HEK293 (cell line): ENCODE data around the gene C1orf226.

Experiments
- CTCF ChIA-PET: fragments of 350-600 bp; formaldehyde crosslinking; extraction: SDS; loops from one replicate; lab custom pipeline; 2021; ENCODE audit warnings: antibody characterized with exemption; lab: Yijun Ruan, JAX
- POLR2A ChIA-PET: fragments of 300-600 bp; formaldehyde crosslinking; extraction: SDS; loops from one replicate; lab custom pipeline; 2020; ENCODE audit warnings: antibody characterized with exemption, inconsistent platforms; lab: Yijun Ruan, JAX
- H3K27ac ChIP-seq: fragments of 200-500 bp; sonication (Bioruptor generic); 2 replicates; pipeline ENCODE4 v1.5.1; 2014; ENCODE audit warnings: low read depth, low read length, control low read depth, inconsistent platforms; ENCODE audit errors: extremely low read depth
- H3K36me3 ChIP-seq, 2 experiments: fragments of 200-500 bp in 1 of 2; sonication (Bioruptor generic) in 1 of 2; 1 replicate in 1 of 2; 2 replicates in 1 of 2; pipeline ENCODE4 v1.5.1; 2014 to 2017; ENCODE audit warnings: inconsistent platforms in 2 of 2, low read length in 2 of 2; ENCODE audit not compliant: control insufficient read depth in 2 of 2, insufficient read depth in 1 of 2
- H3K4me1 ChIP-seq: fragments of 200-500 bp; sonication (Bioruptor generic); 2 replicates; pipeline ENCODE4 v1.5.1; 2014; ENCODE audit warnings: mild to moderate bottlenecking, low read length, inconsistent platforms; ENCODE audit not compliant: control insufficient read depth, insufficient read depth
- H3K4me3 ChIP-seq: 2 replicates; pipeline ENCODE4 v1.5.1; 2011; ENCODE audit warnings: low read depth, mild to moderate bottlenecking, control low read depth, low read length, moderate library complexity
- H3K9me3 ChIP-seq: fragments of 200-500 bp; sonication (Bioruptor generic); 2 replicates; pipeline ENCODE4 v1.5.1; 2014; ENCODE audit warnings: low read depth, low read length, inconsistent platforms; ENCODE audit not compliant: control insufficient read depth, insufficient read depth
- BCL11B ChIP-seq: fragments of 450-650 bp; formaldehyde crosslinking; IDR thresholded peaks from 2 replicates; pipeline ENCODE4 v1.5.1; 2016; ENCODE audit warnings: low read depth, missing biosample characterization, missing genetic modification characterization
- GFI1B ChIP-seq: fragments of 450-650 bp; formaldehyde crosslinking; IDR thresholded peaks from 2 replicates; pipeline ENCODE4 v1.5.1; 2016; ENCODE audit warnings: missing biosample characterization, missing genetic modification characterization
- GLIS1 ChIP-seq: fragments of 450-650 bp; formaldehyde crosslinking; IDR thresholded peaks from 2 replicates; pipeline ENCODE4 v1.5.1; 2016; ENCODE audit warnings: missing biosample characterization, missing genetic modification characterization
- HOXD13 ChIP-seq: sonication (generic); formaldehyde crosslinking; IDR thresholded peaks from 2 replicates; pipeline ENCODE4 v1.8.0; 2022; ENCODE audit warnings: missing genetic modification reagents, borderline replicate concordance
- KLF1 ChIP-seq: fragments of 450-650 bp; formaldehyde crosslinking; IDR thresholded peaks from 2 replicates; pipeline ENCODE4 v1.5.1; 2016; ENCODE audit warnings: missing biosample characterization, missing genetic modification characterization
- MZF1 ChIP-seq: fragments of 450-650 bp; formaldehyde crosslinking; IDR thresholded peaks from 2 replicates; pipeline ENCODE4 v1.5.1; 2017; ENCODE audit warnings: missing biosample characterization, missing genetic modification characterization, borderline replicate concordance
- ZNF114 ChIP-seq: fragments of 450-650 bp; formaldehyde crosslinking; IDR thresholded peaks from 2 replicates; pipeline ENCODE4 v1.5.0; 2017; ENCODE audit warnings: missing biosample characterization, missing genetic modification characterization
- ZNF121 ChIP-seq: fragments of 450-650 bp; formaldehyde crosslinking; IDR thresholded peaks from 2 replicates; pipeline ENCODE4 v1.5.1; 2016; ENCODE audit warnings: missing biosample characterization, missing genetic modification characterization
- ZNF174 ChIP-seq: fragments of 450-650 bp; formaldehyde crosslinking; IDR thresholded peaks from 2 replicates; pipeline ENCODE4 v1.5.0; 2017; ENCODE audit warnings: missing biosample characterization, mild to moderate bottlenecking, missing genetic modification characterization
- ZNF19 ChIP-seq: fragments of 450-650 bp; formaldehyde crosslinking; IDR thresholded peaks from 2 replicates; pipeline ENCODE4; 2016; ENCODE audit warnings: missing biosample characterization, missing genetic modification characterization, low read depth
- ZNF2 ChIP-seq: fragments of 450-650 bp; formaldehyde crosslinking; IDR thresholded peaks from 2 replicates; pipeline ENCODE4 v1.5.1; 2016; ENCODE audit warnings: missing biosample characterization, missing genetic modification characterization
- ZNF221 ChIP-seq: fragments of 450-650 bp; formaldehyde crosslinking; IDR thresholded peaks from 2 replicates; pipeline ENCODE4 v1.5.1; 2017; ENCODE audit warnings: missing biosample characterization, missing genetic modification characterization, borderline replicate concordance
- ZNF521 ChIP-seq: fragments of 450-650 bp; formaldehyde crosslinking; IDR thresholded peaks from 2 replicates; pipeline ENCODE4 v1.5.1; 2017; ENCODE audit warnings: missing biosample characterization, mild to moderate bottlenecking, missing genetic modification characterization
- ZNF548 ChIP-seq: fragments of 450-650 bp; formaldehyde crosslinking; IDR thresholded peaks from 2 replicates; pipeline ENCODE4 v1.5.1; 2016; ENCODE audit warnings: missing biosample characterization, missing genetic modification characterization
- ZNF549 ChIP-seq: fragments of 450-650 bp; IDR thresholded peaks from 2 replicates; pipeline ENCODE4 v1.5.1; 2018; ENCODE audit warnings: missing biosample characterization, missing genetic modification characterization, mild to moderate bottlenecking, inconsistent platforms, moderate library complexity
- ZNF558 ChIP-seq: fragments of 450-650 bp; formaldehyde crosslinking; IDR thresholded peaks from 2 replicates; pipeline ENCODE4 v1.5.1; 2016; ENCODE audit warnings: missing biosample characterization, missing genetic modification characterization
- ZNF580 ChIP-seq: fragments of 450-650 bp; formaldehyde crosslinking; IDR thresholded peaks from 2 replicates; pipeline ENCODE4 v1.5.1; 2016; ENCODE audit warnings: missing biosample characterization, missing genetic modification characterization
- ZNF621 ChIP-seq: fragments of 450-650 bp; formaldehyde crosslinking; IDR thresholded peaks from 2 replicates; pipeline ENCODE4 v1.5.1; 2017; ENCODE audit warnings: missing biosample characterization, missing genetic modification characterization
- ZNF654 ChIP-seq: fragments of 450-650 bp; formaldehyde crosslinking; IDR thresholded peaks from 2 replicates; pipeline ENCODE4 v1.5.1; 2016; ENCODE audit warnings: low read depth, missing biosample characterization, missing genetic modification characterization
- ZNF704 ChIP-seq: fragments of 450-650 bp; formaldehyde crosslinking; IDR thresholded peaks from 2 replicates; pipeline ENCODE4 v1.5.1; 2016; ENCODE audit warnings: missing biosample characterization, missing genetic modification characterization
- ZNF707 ChIP-seq: fragments of 450-650 bp; formaldehyde crosslinking; IDR thresholded peaks from 2 replicates; pipeline ENCODE4 v1.5.1; 2016; ENCODE audit warnings: missing biosample characterization, missing genetic modification characterization
- TF ChIP-seq, protein P1 (sequence below): fragments of 450-650 bp; formaldehyde crosslinking; IDR thresholded peaks from 2 replicates; pipeline ENCODE4 v1.5.1; 2016; ENCODE audit warnings: missing biosample characterization, missing genetic modification characterization
- TF ChIP-seq, protein P2 (sequence below): fragments of 450-650 bp; formaldehyde crosslinking; IDR thresholded peaks from 2 replicates; pipeline ENCODE4 v1.5.1; 2017; ENCODE audit warnings: missing biosample characterization, missing genetic modification characterization
- TF ChIP-seq, protein P3 (sequence below): fragments of 450-650 bp; formaldehyde crosslinking; IDR thresholded peaks from 2 replicates; pipeline ENCODE4 v1.5.1; 2016; ENCODE audit warnings: missing biosample characterization, missing genetic modification characterization
- TF ChIP-seq, protein P4 (sequence below): fragments of 450-650 bp; formaldehyde crosslinking; IDR thresholded peaks from 2 replicates; pipeline ENCODE4 v1.5.1; 2016; ENCODE audit warnings: missing biosample characterization, missing genetic modification characterization

C1orf226 gene

GRCh38 chr1:162381383-162381782 lies at the start of gene C1orf226:
Gene C1orf226 (plus strand): TSS chr1:162381728. CDS start chr1:162381902, 174 bp downstream.
- H3K4me3 ChIP-seq, result no peak within 1 kb of the TSS
- CTCF ChIA-PET, result interaction anchor here (0.6 to 1.9 kb wide), 5 partner anchors 10 to 589 kb away, joined by 3 to 8 read pairs (median 3); no protein-coding TSS in a partner anchor
- H3K4me1 ChIP-seq, result no peaks in the 10 kb centered on the region
- H3K27ac ChIP-seq, result no peak within 1 kb of the TSS
- TF ChIP-seq KLF1 (tag by site-specific recombination) (peak; percentile 94), ZNF121 (no peak)
- peaks cover 0 to 16% of the 10 kb centered on the region in 2 experiments; a peak in 1 of 3 replicates for H3K36me3 ChIP-seq
- POLR2A ChIA-PET, result no interaction called here
- no peaks in the 10 kb centered on the region for H3K9me3 ChIP-seq

DNA sequence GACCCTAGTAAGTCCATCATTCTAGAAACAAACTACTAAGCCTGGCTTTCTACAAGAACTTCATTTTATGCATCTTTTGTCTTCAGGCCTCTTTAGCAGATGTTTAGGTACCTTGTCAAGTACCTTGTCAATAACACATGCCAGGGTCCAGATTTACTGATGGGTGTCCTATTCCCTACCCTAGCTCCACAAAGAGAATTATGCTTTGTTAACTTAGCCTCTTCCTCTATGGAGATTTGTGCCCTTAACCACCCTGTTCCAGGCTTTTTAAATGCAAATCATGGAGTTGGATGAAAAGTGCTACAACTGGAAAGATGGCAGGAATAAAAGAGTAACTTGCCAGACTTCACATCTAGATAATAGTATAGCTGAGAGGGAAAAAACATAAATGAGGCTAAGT lies 47.5 kb upstream of the C1orf226 start:
- CTCF ChIA-PET, result no interaction called here
- TF ChIP-seq KLF1 (tag by site-specific recombination) (no peak), GLIS1 (tag by site-specific recombination) (no peak), ZNF580 (tag by site-specific recombination) (no peak), ZNF548 (tag by site-specific recombination) (no peak), ZNF621 (tag by site-specific recombination) (no peak), ZNF19 (tag by site-specific recombination) (no peak), BCL11B (no peak), ZNF549 (tag by site-specific recombination) (no peak), ZNF2 (no peak), ZNF654 (tag by site-specific recombination) (no peak), ZNF114 (tag by site-specific recombination) (no peak), ZNF558 (tag by site-specific recombination) (no peak), ZNF221 (tag by site-specific recombination) (no peak), MZF1 (tag by site-specific recombination) (no peak), GFI1B (tag by site-specific recombination) (no peak)
- TF ChIP-seq, protein P1, sequence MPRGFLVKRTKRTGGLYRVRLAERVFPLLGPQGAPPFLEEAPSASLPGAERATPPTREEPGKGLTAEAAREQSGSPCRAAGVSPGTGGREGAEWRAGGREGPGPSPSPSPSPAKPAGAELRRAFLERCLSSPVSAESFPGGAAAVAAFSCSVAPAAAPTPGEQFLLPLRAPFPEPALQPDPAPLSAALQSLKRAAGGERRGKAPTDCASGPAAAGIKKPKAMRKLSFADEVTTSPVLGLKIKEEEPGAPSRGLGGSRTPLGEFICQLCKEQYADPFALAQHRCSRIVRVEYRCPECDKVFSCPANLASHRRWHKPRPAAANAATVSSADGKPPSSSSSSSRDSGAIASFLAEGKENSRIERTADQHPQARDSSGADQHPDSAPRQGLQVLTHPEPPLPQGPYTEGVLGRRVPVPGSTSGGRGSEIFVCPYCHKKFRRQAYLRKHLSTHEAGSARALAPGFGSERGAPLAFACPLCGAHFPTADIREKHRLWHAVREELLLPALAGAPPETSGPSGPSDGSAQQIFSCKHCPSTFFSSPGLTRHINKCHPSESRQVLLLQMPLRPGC (tag by site-specific recombination), result no peak
- TF ChIP-seq, protein P2, sequence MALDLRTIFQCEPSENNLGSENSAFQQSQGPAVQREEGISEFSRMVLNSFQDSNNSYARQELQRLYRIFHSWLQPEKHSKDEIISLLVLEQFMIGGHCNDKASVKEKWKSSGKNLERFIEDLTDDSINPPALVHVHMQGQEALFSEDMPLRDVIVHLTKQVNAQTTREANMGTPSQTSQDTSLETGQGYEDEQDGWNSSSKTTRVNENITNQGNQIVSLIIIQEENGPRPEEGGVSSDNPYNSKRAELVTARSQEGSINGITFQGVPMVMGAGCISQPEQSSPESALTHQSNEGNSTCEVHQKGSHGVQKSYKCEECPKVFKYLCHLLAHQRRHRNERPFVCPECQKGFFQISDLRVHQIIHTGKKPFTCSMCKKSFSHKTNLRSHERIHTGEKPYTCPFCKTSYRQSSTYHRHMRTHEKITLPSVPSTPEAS (tag by site-specific recombination), result no peak
- TF ChIP-seq, protein P3, sequence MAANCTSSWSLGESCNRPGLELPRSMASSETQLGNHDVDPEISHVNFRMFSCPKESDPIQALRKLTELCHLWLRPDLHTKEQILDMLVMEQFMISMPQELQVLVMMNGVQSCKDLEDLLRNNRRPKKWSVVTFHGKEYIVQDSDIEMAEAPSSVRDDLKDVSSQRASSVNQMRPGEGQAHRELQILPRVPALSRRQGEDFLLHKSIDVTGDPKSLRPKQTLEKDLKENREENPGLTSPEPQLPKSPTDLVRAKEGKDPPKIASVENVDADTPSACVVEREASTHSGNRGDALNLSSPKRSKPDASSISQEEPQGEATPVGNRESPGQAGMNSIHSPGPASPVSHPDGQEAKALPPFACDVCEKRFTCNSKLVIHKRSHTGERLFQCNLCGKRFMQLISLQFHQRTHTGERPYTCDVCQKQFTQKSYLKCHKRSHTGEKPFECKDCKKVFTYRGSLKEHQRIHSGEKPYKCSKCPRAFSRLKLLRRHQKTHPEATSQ (tag by site-specific recombination), result no peak

GRCh38 chr1:162335126-162335525 lies 46.4 kb upstream of the C1orf226 start:
- Histone ChIP-seq H3K9me3 (no peaks in the 10 kb centered on the region), H3K4me3 (no peak overlapping the region), H3K4me1 (no peaks in the 10 kb centered on the region), H3K27ac (no peak overlapping the region), H3K36me3 (no peaks in the 10 kb centered on the region)
- POLR2A ChIA-PET, result no interaction called here
- CTCF ChIA-PET, result interaction anchor here (0.6 kb wide), 1 partner anchor 265 kb away, joined by 6 read pairs; no protein-coding TSS in a partner anchor
- no peak for TF ChIP-seq ZNF174
- no peak for TF ChIP-seq ZNF704 (tag by site-specific recombination)
- TF ChIP-seq ZNF521, result no peak
- no peak for TF ChIP-seq HOXD13 (CRISPR knock-in tag)
- no peak for TF ChIP-seq ZNF707 (tag by site-specific recombination)
- TF ChIP-seq ZNF2, result no peak
- TF ChIP-seq, protein P4, sequence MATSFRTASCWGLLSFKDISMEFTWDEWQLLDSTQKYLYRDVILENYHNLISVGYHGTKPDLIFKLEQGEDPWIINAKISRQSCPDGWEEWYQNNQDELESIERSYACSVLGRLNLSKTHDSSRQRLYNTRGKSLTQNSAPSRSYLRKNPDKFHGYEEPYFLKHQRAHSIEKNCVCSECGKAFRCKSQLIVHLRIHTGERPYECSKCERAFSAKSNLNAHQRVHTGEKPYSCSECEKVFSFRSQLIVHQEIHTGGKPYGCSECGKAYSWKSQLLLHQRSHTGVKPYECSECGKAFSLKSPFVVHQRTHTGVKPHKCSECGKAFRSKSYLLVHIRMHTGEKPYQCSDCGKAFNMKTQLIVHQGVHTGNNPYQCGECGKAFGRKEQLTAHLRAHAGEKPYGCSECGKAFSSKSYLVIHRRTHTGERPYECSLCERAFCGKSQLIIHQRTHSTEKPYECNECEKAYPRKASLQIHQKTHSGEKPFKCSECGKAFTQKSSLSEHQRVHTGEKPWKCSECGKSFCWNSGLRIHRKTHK (tag by site-specific recombination), result no peak
- no peak for TF ChIP-seq MZF1 (tag by site-specific recombination)

More for the DNA sequence above, 47.5 kb upstream of the C1orf226 start:
- no peak overlapping the region for H3K27ac ChIP-seq
- no peak overlapping the region for H3K4me3 ChIP-seq
- no peaks in the 10 kb centered on the region for H3K9me3 ChIP-seq
- POLR2A ChIA-PET, result no interaction called here
- H3K4me1 ChIP-seq, result no peaks in the 10 kb centered on the region
- H3K36me3 ChIP-seq, result no peaks in the 10 kb centered on the region
